Upper lobe of left lung (tissue), 6 donors: ENCODE data around the gene CDCP2. TPM values are rescaled to one million over a fixed set of nuclear protein-coding genes. Genes with fewer than 3 reads are reported as not detected.

Source experiments
- ATAC-seq, 2 donors: fragments of 200-7000 bp; cut with Tn5 transposase; one replicate each; pipeline ENCODE4 v1.9.1; 2022; ENCODE audit warnings: mild to moderate bottlenecking in 2 of 2, moderate library complexity in 2 of 2; ENCODE audit not compliant: low FRiP score in 2 of 2
- DNase-seq, 2 donors: peaks; one replicate each; pipeline ENCODE4 v3.0.0-alpha.2; 2019 to 2020
- H3K27ac ChIP-seq, 4 donors: fragments of 200-600 bp; sonication (generic); one replicate each; pipeline ENCODE4 v1.5.1; 2016 to 2019
- H3K27me3 ChIP-seq, 4 donors: fragments of 200-600 bp; sonication (generic); one replicate each; pipeline ENCODE4 v1.5.1; 2017 to 2019
- H3K36me3 ChIP-seq, 4 donors: fragments of 200-600 bp; sonication (generic); one replicate each; pipeline ENCODE4 v1.5.1; 2016 to 2019
- H3K4me1 ChIP-seq, 4 donors: fragments of 200-600 bp; sonication (generic); one replicate each; pipeline ENCODE4 v1.5.1; 2018 to 2019
- H3K4me3 ChIP-seq, 4 donors: fragments of 200-600 bp; sonication (generic); one replicate each; pipeline ENCODE4 v1.5.1; 2017 to 2019; ENCODE audit warnings: mild to moderate bottlenecking in 2 of 4, moderate library complexity in 1 of 4
- H3K9me3 ChIP-seq, 4 donors: fragments of 200-600 bp; sonication (generic); one replicate each; pipeline ENCODE4 v1.5.1; 2018 to 2019
- EP300 ChIP-seq, 4 donors: sonication (generic); formaldehyde crosslinking; IDR thresholded peaks; one replicate each; pipeline ENCODE4 v1.5.1; 2017; ENCODE audit warnings: antibody characterized with exemption in 4 of 4, control low read depth in 2 of 4
- POLR2A ChIP-seq, 4 donors: fragments of 450-650 bp; IDR thresholded peaks; one replicate each; pipeline ENCODE4 v1.5.1; 2016 to 2017; ENCODE audit warnings: antibody characterized with exemption in 4 of 4, mild to moderate bottlenecking in 2 of 4
- POLR2AphosphoS5 ChIP-seq, 2 donors: sonication (generic); formaldehyde crosslinking; IDR thresholded peaks; one replicate each; pipeline ENCODE4 v1.5.1; 2017; ENCODE audit warnings: antibody characterized with exemption in 2 of 2
- WGBS, 2 donors: methylation state at CpG; one replicate each; pipeline ENCODE4 v1.1.5; 2017 to 2018; 5-methylcytosine and 5-hydroxymethylcytosine counted together
- total RNA-seq, 6 donors: library from RNA; depleted of rRNA in 4 of 6; stranded (reverse); fragments of >200 nt in 4 of 6; gene quantifications; one replicate each; pipeline versions ENCODE4 v1.1.0 to v1.2.1, GENCODE V29; 2016 to 2021
- TF ChIP-seq, protein P1 (sequence below), 6 experiments: fragments of 450-650 bp in 4 of 6; fragments of 200-600 bp in 2 of 6; sonication (generic) in 2 of 6; IDR thresholded peaks; one replicate each; pipeline ENCODE4 v1.5.1; 2016 to 2019; ENCODE audit warnings: antibody characterized with exemption in 6 of 6
- donor health status: DM: no; HTN: no; CAD: no; lungs with moderate emphysema.
- donor health status: DM: no; HTN: yes; CAD: no; lungs with severe emphysema.

CDCP2 gene
- total RNA-seq, result not detected

GRCh38 chr1:54152696-54153095 is at the start of gene CDCP2:
CDCP2 (minus strand) TSS chr1:54153000; CDS start chr1:54152922, 78 bp downstream.
- TF ChIP-seq POLR2A (IDR thresholded peaks at IDR 0.05) (no peak), EP300 (IDR thresholded peaks at IDR 0.05) (no peak), POLR2AphosphoS5 (IDR thresholded peaks at IDR 0.05) (no peak)
- TF ChIP-seq, protein P1, sequence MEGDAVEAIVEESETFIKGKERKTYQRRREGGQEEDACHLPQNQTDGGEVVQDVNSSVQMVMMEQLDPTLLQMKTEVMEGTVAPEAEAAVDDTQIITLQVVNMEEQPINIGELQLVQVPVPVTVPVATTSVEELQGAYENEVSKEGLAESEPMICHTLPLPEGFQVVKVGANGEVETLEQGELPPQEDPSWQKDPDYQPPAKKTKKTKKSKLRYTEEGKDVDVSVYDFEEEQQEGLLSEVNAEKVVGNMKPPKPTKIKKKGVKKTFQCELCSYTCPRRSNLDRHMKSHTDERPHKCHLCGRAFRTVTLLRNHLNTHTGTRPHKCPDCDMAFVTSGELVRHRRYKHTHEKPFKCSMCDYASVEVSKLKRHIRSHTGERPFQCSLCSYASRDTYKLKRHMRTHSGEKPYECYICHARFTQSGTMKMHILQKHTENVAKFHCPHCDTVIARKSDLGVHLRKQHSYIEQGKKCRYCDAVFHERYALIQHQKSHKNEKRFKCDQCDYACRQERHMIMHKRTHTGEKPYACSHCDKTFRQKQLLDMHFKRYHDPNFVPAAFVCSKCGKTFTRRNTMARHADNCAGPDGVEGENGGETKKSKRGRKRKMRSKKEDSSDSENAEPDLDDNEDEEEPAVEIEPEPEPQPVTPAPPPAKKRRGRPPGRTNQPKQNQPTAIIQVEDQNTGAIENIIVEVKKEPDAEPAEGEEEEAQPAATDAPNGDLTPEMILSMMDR (IDR thresholded peaks at IDR 0.05), result no peak
- no peaks in the 10 kb centered on the region for H3K9me3 ChIP-seq
- H3K36me3 ChIP-seq, result no peaks in the 10 kb centered on the region
- DNase-seq (peak in 1 of 2 donors; percentile 30), ATAC-seq (no peak)
- no peak within 1 kb of the TSS for H3K4me3 ChIP-seq
- peaks cover 0 to 10% (median 3%) of the 10 kb centered on the region in 4 donors for H3K4me1 ChIP-seq
- WGBS, 2 donors, result 93 to 94% methylated on average over 3 to 5 of the region's 5 CpGs
- no peaks in the 10 kb centered on the region for H3K27me3 ChIP-seq
- H3K27ac ChIP-seq, result peak within 1 kb of the TSS in 2 of 4 donors; percentile 15 to 22

DNA sequence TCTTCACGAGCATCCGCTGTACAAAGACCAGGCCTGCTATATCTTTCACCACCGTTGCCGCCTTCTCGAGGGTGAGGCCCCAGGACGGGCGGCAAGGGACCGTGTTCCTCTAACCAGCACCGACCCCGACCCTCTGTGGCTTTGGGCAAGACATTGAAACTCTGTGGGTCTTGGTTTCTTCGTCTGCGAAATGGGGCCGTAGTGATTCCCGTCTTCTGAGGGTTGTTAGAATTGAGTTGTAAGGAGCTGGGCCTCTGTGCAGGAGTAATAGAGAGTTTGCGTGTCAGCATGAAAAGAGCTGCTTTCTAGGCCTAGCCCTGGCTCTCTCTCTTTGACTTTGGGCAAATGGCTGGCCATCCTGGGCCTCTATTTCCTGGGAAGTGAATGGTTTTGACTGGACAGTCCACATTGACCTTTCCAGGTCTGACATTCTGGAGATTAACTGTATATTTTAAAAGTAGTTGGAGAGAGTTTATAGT is 47.8 kb upstream of the CDCP2 start:
- no peaks in the 10 kb centered on the region for H3K9me3 ChIP-seq
- WGBS, 2 donors, result 0 to 2% methylated on average over 1 to 15 of the region's 15 CpGs
- DNase-seq, result no peak
- H3K27me3 ChIP-seq, result no peaks in the 10 kb centered on the region
- peak overlapping the region; percentile 60 to 90 (median 82) for H3K27ac ChIP-seq
- TF ChIP-seq POLR2A (IDR thresholded peaks at IDR 0.05), result no peak
- H3K4me1 ChIP-seq, result peaks cover 15 to 28% (median 19%) of the 10 kb centered on the region in 4 donors
- peaks cover 3 to 12% (median 7%) of the 10 kb centered on the region in 4 donors for H3K36me3 ChIP-seq
- peak overlapping the region; percentile 68 to 98 (median 96) for H3K4me3 ChIP-seq
- ATAC-seq, result peak in 1 of 2 donors; percentile 37

GRCh38 chr1:54199765-54200518 is 47.1 kb upstream of the CDCP2 start, which contains the start of the genes CYB5RL and MRPL37:
CYB5RL (minus strand) TSS chr1:54200030; CDS start chr1:54195616, 4,414 bp downstream.
MRPL37 (plus strand) TSS chr1:54200167; CDS start chr1:54200244, 77 bp downstream.
- TF ChIP-seq POLR2A (IDR thresholded peaks at IDR 0.05) (peak in 3 of 4 donors; percentile 18 to 67 (median 53)), POLR2AphosphoS5 (IDR thresholded peaks at IDR 0.05) (peak in 1 of 2 donors; percentile 77), EP300 (IDR thresholded peaks at IDR 0.05) (no peak)
- DNase-seq, result peak; percentile 95
- Histone ChIP-seq H3K27ac (peak within 1 kb of the TSS; percentile 60 to 90 (median 82)), H3K4me3 (peak within 1 kb of the TSS; percentile 68 to 98 (median 96)), H3K27me3 (no peaks in the 10 kb centered on the region), H3K9me3 (no peaks in the 10 kb centered on the region), H3K4me1 (peaks cover 15 to 28% (median 19%) of the 10 kb centered on the region in 4 donors), H3K36me3 (peaks cover 0 to 12% (median 7%) of the 10 kb centered on the region in 4 donors)
- 0 to 1% methylated on average over 38 to 40 of the region's 51 CpGs for WGBS, 2 donors
- ATAC-seq, result peak; percentile 96 to 98

GRCh38 chr1:54199151-54199764 is 46.5 kb upstream of the CDCP2 start:
- H3K36me3 ChIP-seq, result peaks cover 0 to 16% (median 7%) of the 10 kb centered on the region in 4 donors
- ATAC-seq (no peak), DNase-seq (no peak)
- 12 to 13% methylated on average over 15 to 17 of the region's 17 CpGs for WGBS, 2 donors
- peaks cover 15 to 28% (median 19%) of the 10 kb centered on the region in 4 donors for H3K4me1 ChIP-seq
- TF ChIP-seq, protein P1 (IDR thresholded peaks at IDR 0.05), result no peak
- TF ChIP-seq EP300 (IDR thresholded peaks at IDR 0.05) (no peak), POLR2AphosphoS5 (IDR thresholded peaks at IDR 0.05) (no peak), POLR2A (IDR thresholded peaks at IDR 0.05) (no peak)
- H3K9me3 ChIP-seq, result no peaks in the 10 kb centered on the region
- H3K4me3 ChIP-seq, result peak overlapping the region; percentile 27 to 98 (median 82)
- peak overlapping the region; percentile 60 to 90 (median 82) for H3K27ac ChIP-seq
- H3K27me3 ChIP-seq, result no peaks in the 10 kb centered on the region

DNA sequence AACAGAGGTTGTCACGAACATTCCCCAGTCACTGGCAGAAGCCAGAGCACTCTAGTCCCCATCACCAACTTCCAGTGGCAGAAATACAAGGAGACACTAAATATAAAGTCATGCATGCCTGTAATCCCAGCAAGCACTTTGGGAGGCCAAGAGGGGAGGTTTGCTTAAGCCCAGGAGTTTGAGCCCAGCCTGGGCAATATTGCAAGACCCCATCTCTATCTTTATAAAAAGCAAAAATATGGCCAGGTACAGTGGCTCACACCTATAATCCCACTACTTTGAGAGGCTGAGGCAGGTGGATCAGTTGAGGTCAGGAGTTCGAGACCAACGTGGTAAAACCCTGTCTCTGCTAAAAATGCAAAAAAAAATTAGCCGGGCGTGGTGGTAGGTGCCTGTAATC is 40.7 kb upstream of the CDCP2 start:
- no peak overlapping the region for H3K27ac ChIP-seq
- no peak overlapping the region for H3K4me3 ChIP-seq
- ATAC-seq (no peak), DNase-seq (no peak)
- TF ChIP-seq POLR2AphosphoS5 (IDR thresholded peaks at IDR 0.05) (no peak), POLR2A (IDR thresholded peaks at IDR 0.05) (no peak), EP300 (IDR thresholded peaks at IDR 0.05) (no peak)
- TF ChIP-seq, protein P1 (IDR thresholded peaks at IDR 0.05), result no peak
- H3K27me3 ChIP-seq, result no peaks in the 10 kb centered on the region
- H3K36me3 ChIP-seq, result peaks cover 0 to 43% (median 21%) of the 10 kb centered on the region in 4 donors
- no peaks in the 10 kb centered on the region for H3K9me3 ChIP-seq
- WGBS, 2 donors, result 94 to 96% methylated on average over 5 of the region's 5 CpGs
- H3K4me1 ChIP-seq, result no peaks in the 10 kb centered on the region
